GM18907 (cell line): ENCODE measurements around the gene FOXG1.

ENCODE experiments used
- ATAC-seq: cut with Tn5 transposase; IDR thresholded peaks from one replicate; pipeline ENCODE4 v1.9.1; 2021; ENCODE audit warnings: mild to moderate bottlenecking, moderate library complexity; ENCODE audit not compliant: unreplicated experiment

FOXG1 gene

GRCh38 chr14:28766469-28766955 lies at the start of gene FOXG1:
Gene FOXG1, plus strand, starts transcription at chr14:28766787. Its CDS starts 493 bp downstream, at chr14:28767280.
- ATAC-seq, result peak; percentile 59

GRCh38 chr14:28719130-28719529 lies 47.5 kb upstream of the FOXG1 start:
- ATAC-seq, result no peak

GRCh38 chr14:28731358-28731757 lies 35.2 kb upstream of the FOXG1 start:
- ATAC-seq, result no peak

GRCh38 chr14:28742171-28742846 lies 24.3 kb upstream of the FOXG1 start:
- ATAC-seq, result no peak

GRCh38 chr14:28744126-28744525 lies 22.5 kb upstream of the FOXG1 start:
- peak; percentile 65 for ATAC-seq

- ATAC-seq, result peak; percentile 44
Observed at GRCh38 chr14:28745176-28745575, 21.4 kb upstream of the FOXG1 start.

GRCh38 chr14:28746247-28746646 lies 20.3 kb upstream of the FOXG1 start:
- ATAC-seq, result peak; percentile 73

- peak; percentile 76 for ATAC-seq
Observed at GRCh38 chr14:28751467-28752058, 15.0 kb upstream of the FOXG1 start.

- peak; percentile 51 for ATAC-seq
Observed at GRCh38 chr14:28754209-28754985, 12.2 kb upstream of the FOXG1 start.

GRCh38 chr14:28755198-28755815 lies 11.3 kb upstream of the FOXG1 start:
- no peak for ATAC-seq

- ATAC-seq, result no peak
Observed at GRCh38 chr14:28755884-28756268, 10.7 kb upstream of the FOXG1 start.

GRCh38 chr14:28756269-28756883 lies 10.2 kb upstream of the FOXG1 start:
- no peak for ATAC-seq

GRCh38 chr14:28756884-28757570 lies 9.6 kb upstream of the FOXG1 start:
- no peak for ATAC-seq

- no peak for ATAC-seq
Observed at GRCh38 chr14:28757786-28758185, 8.8 kb upstream of the FOXG1 start.

- ATAC-seq, result no peak
Observed at GRCh38 chr14:28758253-28758884, 8.2 kb upstream of the FOXG1 start.

- ATAC-seq, result no peak
Observed at GRCh38 chr14:28758885-28759652, 7.5 kb upstream of the FOXG1 start.

- no peak for ATAC-seq
Observed at GRCh38 chr14:28759653-28760313, 6.8 kb upstream of the FOXG1 start.

- ATAC-seq, result no peak
Observed at GRCh38 chr14:28760431-28760996, 6.1 kb upstream of the FOXG1 start.
